Endothelial cell (in vitro differentiated cells): ENCODE results near the gene NKX2-2. TPM values are rescaled to one million over a fixed set of nuclear protein-coding genes. Genes with fewer than 3 reads are reported as not detected.

Source experiments
- DNase-seq: peaks from one replicate; pipeline ENCODE4 v3.0.0; 2021; ENCODE audit warnings: low spot score
- H3K27ac Mint-ChIP-seq: one replicate; pipeline ENCODE4 v1.8.0; 2021; ENCODE audit warnings: mixed read lengths, inconsistent platforms; ENCODE audit not compliant: unreplicated experiment
- H3K27me3 Mint-ChIP-seq: one replicate; pipeline ENCODE4 v1.8.0; 2021; ENCODE audit warnings: mild to moderate bottlenecking, moderate library complexity, mixed read lengths, inconsistent platforms; ENCODE audit not compliant: unreplicated experiment
- H3K36me3 Mint-ChIP-seq: one replicate; pipeline ENCODE4 v1.8.0; 2021; ENCODE audit warnings: mild to moderate bottlenecking, low read depth, mixed read lengths, inconsistent platforms; ENCODE audit not compliant: unreplicated experiment
- H3K4me1 Mint-ChIP-seq: one replicate; pipeline ENCODE4 v1.8.0; 2021; ENCODE audit warnings: mild to moderate bottlenecking, mixed read lengths, inconsistent platforms; ENCODE audit not compliant: unreplicated experiment
- H3K4me3 Mint-ChIP-seq: one replicate; pipeline ENCODE4 v1.8.0; 2021; ENCODE audit warnings: mild to moderate bottlenecking, mixed read lengths, inconsistent platforms; ENCODE audit not compliant: unreplicated experiment
- H3K9me3 Mint-ChIP-seq: one replicate; pipeline ENCODE4 v1.8.0; 2021; ENCODE audit warnings: mixed read lengths, inconsistent platforms; ENCODE audit not compliant: unreplicated experiment
- CTCF ChIP-seq: fragments of 200-600 bp; sonication (generic); IDR thresholded peaks from one replicate; pipeline ENCODE4 v1.5.0; 2021; ENCODE audit warnings: antibody characterized with exemption; ENCODE audit not compliant: unreplicated experiment
- total RNA-seq: library from RNA; stranded (reverse); fragmentation: NEBNext Ultra II Directional; extraction: Animal tissue kit (Norgen Biotek cat#: 25700); gene quantifications from one replicate; pipeline ENCODE4 v1.2.1, GENCODE V29; 2021; ENCODE audit not compliant: unreplicated experiment

NKX2-2 gene
- total RNA-seq, 1 donor from 2014 or later: 0.82 TPM

GRCh38 chr20:21555470-21556120, 41.7 kb upstream of the NKX2-2 start:
- Mint-ChIP-seq H3K36me3 (no peaks in the 10 kb centered on the region), H3K27ac (no peak overlapping the region)
- DNase-seq: no peak

GRCh38 chr20:21554985-21555384, 41.1 kb upstream of the NKX2-2 start:
- no peaks in the 10 kb centered on the region for H3K36me3 Mint-ChIP-seq
- no peak overlapping the region for H3K27ac Mint-ChIP-seq
- DNase-seq: no peak
- H3K9me3 Mint-ChIP-seq: no peaks in the 10 kb centered on the region
- peaks cover 2% of the 10 kb centered on the region for H3K27me3 Mint-ChIP-seq
- TF ChIP-seq CTCF: no peak
- peaks cover 16% of the 10 kb centered on the region for H3K4me1 Mint-ChIP-seq
- H3K4me3 Mint-ChIP-seq: no peak overlapping the region

More at GRCh38 chr20:21555470-21556120, 41.7 kb upstream of the NKX2-2 start:
- Mint-ChIP-seq H3K27me3 (peaks cover 4% of the 10 kb centered on the region), H3K4me1 (peaks cover 16% of the 10 kb centered on the region), H3K9me3 (no peaks in the 10 kb centered on the region), H3K4me3 (no peak overlapping the region)
- TF ChIP-seq CTCF: no peak

- Mint-ChIP-seq H3K27ac (no peak overlapping the region), H3K27me3 (peaks cover 4% of the 10 kb centered on the region)
These were observed 40.6 kb upstream of the NKX2-2 start for GRCh38 chr20:21554376-21554890.

GRCh38 chr20:21550587-21550986, 36.7 kb upstream of the NKX2-2 start:
- no peak for TF ChIP-seq CTCF
- Mint-ChIP-seq H3K4me1 (peaks cover 8% of the 10 kb centered on the region), H3K36me3 (no peaks in the 10 kb centered on the region), H3K9me3 (no peaks in the 10 kb centered on the region), H3K27me3 (peaks cover 2% of the 10 kb centered on the region), H3K27ac (no peak overlapping the region), H3K4me3 (no peak overlapping the region)
- DNase-seq: no peak

More at GRCh38 chr20:21554376-21554890, 40.6 kb upstream of the NKX2-2 start:
- Mint-ChIP-seq H3K4me3 (no peak overlapping the region), H3K36me3 (no peaks in the 10 kb centered on the region), H3K4me1 (peaks cover 16% of the 10 kb centered on the region), H3K9me3 (no peaks in the 10 kb centered on the region)
- DNase-seq: no peak
- no peak for TF ChIP-seq CTCF

- H3K4me3 Mint-ChIP-seq: no peak overlapping the region
- H3K27ac Mint-ChIP-seq: no peak overlapping the region
- H3K27me3 Mint-ChIP-seq: peaks cover 2% of the 10 kb centered on the region
These were observed 34.6 kb upstream of the NKX2-2 start for GRCh38 chr20:21548390-21549035.

More at GRCh38 chr20:21548390-21549035, 34.6 kb upstream of the NKX2-2 start:
- no peak for DNase-seq
- no peaks in the 10 kb centered on the region for H3K4me1 Mint-ChIP-seq
- no peak for TF ChIP-seq CTCF
- H3K36me3 Mint-ChIP-seq: no peaks in the 10 kb centered on the region
- no peaks in the 10 kb centered on the region for H3K9me3 Mint-ChIP-seq
